Stimulated activated CD8-positive, alpha-beta memory T cell treated with anti-CD3 and anti-CD28 coated beads, Interleukin-4, amount 100 ng/mL, for 4 hours (primary cell): Measurements from ENCODE around the gene TMEM167A.

Experiments used
- DNase-seq, 2 donors: peaks; one replicate each; pipeline ENCODE4 v3.0.0-alpha.2; 2020; ENCODE audit warnings: low read depth in 2 of 2, low spot score in 1 of 2

Gene TMEM167A

DNA sequence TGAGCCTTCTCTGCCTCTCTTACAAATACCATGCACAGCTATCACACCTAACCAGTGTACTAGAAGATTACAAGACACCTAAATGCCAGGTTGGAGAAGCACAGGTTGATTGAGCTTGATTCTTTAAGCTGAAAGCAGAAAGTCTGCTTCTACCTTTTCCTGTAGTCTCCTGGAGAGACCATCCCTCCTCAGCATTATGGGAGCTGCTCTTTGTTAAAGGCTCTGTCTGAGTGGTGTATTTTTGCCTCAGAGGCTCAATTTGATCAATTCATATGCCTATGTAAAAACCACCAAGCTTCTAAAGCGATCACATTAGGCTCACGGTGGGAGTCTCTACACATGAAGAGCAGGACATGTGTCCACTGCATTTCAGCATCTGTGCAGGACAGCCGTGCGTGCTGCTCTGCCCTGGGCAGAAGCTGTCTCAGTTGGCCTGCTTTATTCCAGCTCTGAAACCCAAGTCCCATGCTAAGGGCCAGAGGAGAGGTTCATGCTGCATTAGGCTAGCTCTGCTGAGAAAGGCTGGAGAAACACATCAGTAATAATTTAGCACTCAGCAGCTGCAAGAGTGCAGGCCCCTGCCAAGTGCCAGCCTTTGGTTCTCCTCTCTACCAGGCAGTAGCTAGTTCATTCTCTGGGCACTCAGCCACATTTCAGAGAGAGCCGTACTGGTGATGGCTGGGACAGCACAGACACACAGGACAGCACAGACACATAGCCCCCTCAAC, 41.7 kb downstream of the TMEM167A start:
- no peak for DNase-seq

GRCh38 chr5:83034528-83035207, 42.5 kb downstream of the TMEM167A start:
- DNase-seq, result no peak

DNA sequence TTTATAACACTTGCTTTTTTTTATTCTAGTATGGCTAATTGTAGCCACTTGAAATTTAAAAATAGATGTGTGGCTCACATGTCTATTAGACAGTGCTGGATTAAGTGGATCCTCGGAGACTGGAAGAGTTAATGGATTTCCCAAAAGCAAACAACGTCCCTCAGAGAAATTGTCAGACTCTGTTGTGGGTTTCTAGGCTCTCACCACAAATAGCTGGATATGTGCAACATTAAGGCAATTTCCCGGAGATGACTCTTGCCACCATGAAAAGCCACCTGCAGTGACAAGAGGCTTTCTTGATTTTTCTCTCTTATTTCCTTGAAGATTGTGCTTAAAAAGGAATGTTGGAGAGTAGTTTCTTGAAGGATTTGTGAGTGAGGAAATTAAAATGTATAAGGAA, 43.2 kb downstream of the TMEM167A start:
- DNase-seq, result no peak

DNA sequence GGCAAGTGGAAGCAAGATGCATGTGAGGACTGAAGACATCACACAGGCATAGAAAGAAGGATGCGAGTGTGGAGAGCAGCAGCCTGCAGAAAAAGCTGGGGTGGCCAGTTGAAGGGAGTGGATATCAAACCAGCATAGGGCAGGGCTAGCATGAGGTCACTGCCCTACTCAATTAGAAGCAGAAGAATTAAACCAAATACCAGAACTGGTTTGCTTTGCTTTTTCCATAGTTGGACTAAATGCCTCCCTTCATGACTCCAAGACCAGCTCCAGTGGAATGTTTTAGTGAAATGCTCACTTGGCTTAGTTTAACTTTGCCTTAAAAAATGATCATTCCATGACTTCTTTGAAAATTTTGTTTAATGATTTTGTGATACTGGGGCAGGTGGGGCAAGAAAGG, 45.8 kb downstream of the TMEM167A start:
- DNase-seq, result no peak

DNA sequence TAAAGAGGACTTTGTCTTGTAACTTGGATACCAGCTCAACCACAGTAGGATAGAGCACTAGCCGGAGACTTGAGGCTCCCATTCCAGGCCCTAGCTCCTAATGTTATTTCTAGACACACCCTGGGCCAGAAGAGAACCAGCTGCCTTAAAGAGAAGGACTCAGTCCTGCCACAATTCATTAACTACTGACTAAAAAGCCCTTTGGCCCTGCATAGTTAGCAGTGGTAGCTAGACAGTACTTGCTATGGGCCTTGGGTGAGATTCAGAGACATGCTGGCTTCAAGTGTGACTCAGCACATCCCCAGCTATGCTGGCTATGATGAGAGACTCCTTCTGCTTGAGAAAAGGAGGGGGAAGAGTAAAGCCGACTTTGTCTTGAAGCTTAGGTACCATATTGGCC, 47.3 kb downstream of the TMEM167A start:
- no peak for DNase-seq

GRCh38 chr5:83026930-83027687, 50.1 kb downstream of the TMEM167A start:
- no peak for DNase-seq

GRCh38 chr5:83026516-83026915, 50.7 kb downstream of the TMEM167A start:
- no peak for DNase-seq

GRCh38 chr5:83025690-83026478, 51.3 kb downstream of the TMEM167A start:
- no peak for DNase-seq

- no peak for DNase-seq
Measured at GRCh38 chr5:83022334-83022733, 54.9 kb downstream of the TMEM167A start.

GRCh38 chr5:83015676-83016075, 61.5 kb downstream of the TMEM167A start:
- no peak for DNase-seq

DNA sequence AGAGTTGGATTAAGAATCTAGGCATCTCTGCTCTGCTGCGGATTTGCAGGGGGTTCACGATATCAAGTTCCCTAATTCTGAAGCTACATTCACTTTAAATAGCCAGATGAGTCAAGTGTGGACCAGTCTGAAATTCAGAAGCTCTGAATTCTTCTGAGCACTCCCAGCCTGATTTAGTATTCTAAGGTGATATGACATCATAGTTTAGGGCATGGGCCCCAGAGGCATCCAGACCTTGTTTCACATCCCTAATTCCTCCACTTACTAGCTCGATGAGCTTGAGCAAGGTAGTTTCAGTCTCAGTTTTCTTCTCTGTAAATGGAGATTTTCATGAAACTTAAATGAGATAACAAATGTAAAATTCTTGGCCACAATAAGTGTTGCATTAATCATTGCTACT, 65.2 kb downstream of the TMEM167A start:
- DNase-seq, result no peak

DNA sequence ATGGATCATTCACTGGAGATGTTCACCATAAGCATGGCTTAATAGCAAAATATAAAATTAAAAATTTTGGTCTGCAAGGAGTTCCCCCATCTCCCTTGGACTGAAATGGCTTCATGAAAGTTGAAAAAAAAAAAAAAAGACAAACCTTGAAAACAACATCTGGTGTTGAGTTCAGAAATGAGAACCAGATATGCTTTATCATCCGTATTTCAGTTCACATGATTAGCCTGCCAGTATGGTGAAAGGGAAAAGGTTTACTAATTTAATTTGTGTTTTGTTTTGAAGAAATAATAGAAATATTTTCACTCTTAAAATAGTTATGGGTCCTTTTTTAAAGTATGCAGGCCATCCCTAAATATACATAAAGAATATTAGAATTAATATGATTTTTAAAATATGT, 67.8 kb downstream of the TMEM167A start:
- DNase-seq, result no peak

DNA sequence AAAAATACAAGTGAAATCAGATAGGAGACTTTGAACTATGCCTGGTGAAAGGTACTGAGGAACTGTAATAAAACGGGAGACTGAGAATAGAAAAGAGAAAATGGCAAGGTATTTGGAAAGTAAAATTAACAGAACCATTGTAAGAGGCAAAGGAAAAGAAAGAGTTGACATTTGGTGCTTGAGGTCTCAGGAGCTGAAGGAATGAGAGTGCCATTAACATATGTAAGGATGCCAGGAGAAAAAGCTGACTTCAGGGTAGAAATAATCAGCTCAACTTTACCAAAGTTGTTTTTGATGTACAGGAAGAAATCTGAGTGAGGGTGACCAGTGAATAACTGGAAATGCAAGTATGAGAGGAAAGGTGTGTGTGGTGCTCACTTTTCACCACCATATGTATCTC, 69.4 kb downstream of the TMEM167A start:
- no peak for DNase-seq

GRCh38 chr5:83006683-83007283, 70.4 kb downstream of the TMEM167A start:
- no peak for DNase-seq

DNA sequence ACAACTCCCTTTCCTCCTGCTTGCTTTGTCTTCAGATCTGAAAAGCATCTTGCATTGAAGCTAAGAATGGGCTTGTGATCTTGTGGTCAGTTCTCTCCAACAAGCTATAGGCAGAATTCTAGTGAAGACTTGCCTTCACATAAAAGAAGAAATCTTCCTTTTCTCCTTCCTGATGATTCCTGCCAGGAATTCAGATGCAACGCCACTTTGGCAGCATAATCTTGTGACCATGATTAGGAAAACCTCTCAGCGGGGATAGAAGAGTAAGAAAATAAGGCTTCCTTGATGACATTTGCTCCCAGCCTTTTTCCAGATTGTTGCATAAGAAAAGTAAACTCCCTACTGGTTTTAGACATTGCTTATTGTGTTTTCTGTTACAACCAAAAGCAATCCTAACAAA, 73.4 kb downstream of the TMEM167A start:
- DNase-seq, result no peak
